GM15510 (cell line): ENCODE measurements around the gene PDK3.

Source experiments
- POLR2A ChIP-seq: IDR thresholded peaks from 3 replicates; pipeline ENCODE4 v1.6.1; 2011; ENCODE audit warnings: borderline replicate concordance; ENCODE audit not compliant: insufficient read length; ENCODE audit errors: extremely low read depth

PDK3 gene

DNA sequence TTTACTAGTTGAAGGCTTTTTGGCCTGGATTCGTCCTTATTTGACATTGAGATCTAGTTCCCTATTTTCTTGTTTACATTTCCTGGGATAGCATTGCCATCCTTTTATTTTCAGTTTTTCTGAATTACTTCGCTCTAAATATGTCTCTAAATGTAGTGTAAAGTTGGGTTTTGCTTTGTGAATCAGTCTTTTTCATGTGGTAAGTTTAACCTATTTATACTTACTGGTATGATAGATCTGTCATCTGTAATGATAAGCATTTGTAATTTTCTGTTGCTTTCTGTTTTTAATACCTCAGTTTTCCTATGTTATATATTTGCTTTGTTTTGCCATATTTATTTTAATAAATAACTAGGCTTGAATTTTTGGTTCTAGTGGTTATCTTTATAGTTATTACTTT lies 6.7 kb downstream of the PDK3 start:
- no peak for TF ChIP-seq POLR2A

DNA sequence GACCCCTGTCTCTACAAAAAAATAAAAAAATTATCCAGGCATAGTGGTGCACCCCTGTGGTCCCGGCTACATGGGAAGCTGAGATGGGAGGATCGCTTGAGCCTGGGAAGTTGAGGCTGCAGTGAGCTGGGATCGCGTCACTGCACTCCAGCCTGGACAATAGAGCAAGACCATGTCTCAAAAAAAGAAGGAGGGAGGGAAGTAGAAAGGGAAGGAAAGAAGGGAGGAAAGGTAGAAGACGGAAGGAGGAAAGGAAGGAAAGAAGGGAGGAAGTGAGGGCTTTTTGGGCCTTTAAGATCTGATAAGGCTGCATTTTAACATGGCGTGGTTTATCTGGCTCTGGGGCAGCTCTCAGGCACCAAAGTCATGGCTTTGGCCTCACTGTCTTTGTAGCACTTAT lies 10.4 kb downstream of the PDK3 start:
- TF ChIP-seq POLR2A, result no peak

DNA sequence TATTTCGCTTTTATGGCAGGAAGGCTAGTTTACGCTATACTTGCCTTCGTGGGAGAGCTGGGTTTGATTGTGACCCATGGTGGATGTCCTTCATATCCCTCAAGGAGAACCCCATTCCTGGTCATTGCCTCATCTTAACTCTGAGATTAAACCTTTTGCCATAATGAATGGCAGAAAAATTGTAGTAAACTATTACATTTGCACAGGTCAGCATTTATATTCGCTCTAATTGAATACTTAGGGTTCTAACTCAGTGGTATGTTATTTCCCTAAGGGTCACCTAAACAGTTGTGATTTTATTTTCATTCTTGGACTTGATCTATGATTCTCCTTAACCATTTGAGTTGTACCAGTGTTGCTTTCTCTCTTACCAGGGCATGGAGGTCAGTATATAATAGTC lies 13.4 kb downstream of the PDK3 start:
- no peak for TF ChIP-seq POLR2A

DNA sequence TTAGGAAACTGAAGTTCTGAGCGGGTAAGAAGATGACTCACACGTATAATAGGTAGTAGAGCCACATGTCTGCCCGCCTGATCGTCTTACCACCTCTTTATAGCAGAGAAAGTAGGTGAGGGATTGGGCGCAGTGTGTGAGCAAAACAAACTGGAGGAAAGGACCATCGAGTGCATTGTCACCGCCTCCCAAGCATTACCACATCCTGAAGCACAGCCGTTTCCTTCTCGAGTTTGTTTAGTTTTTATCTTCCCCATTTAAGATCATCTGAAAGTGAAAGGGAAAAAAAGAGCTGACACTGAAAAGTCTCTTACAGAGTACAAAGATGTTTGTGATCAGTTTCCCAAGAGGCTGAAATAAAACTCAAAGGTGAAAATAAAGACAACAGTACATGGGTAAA lies 14.8 kb downstream of the PDK3 start:
- no peak for TF ChIP-seq POLR2A

DNA sequence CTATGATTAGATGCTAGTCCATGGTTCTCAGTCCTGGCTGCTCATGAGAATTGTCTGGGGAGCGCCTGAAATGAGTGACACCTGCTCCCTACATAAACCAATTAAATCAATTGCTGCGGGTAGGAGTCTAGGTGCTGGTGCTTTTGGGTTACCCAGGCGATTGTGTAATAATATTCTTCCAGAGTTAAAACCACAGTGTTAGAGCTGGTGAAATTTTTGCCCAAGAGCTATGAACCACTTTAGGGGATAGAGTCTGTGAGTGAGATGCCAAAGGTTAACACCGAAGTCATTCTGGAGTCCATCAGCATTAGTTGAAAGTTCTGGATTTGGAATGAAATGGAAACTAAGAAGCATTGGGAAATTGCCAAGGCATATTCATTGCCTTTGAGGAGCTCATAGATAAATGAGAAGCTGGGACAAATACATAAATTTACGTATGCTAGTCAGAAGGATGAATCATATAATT lies 15.3 kb downstream of the PDK3 start:
- TF ChIP-seq POLR2A, result no peak

DNA sequence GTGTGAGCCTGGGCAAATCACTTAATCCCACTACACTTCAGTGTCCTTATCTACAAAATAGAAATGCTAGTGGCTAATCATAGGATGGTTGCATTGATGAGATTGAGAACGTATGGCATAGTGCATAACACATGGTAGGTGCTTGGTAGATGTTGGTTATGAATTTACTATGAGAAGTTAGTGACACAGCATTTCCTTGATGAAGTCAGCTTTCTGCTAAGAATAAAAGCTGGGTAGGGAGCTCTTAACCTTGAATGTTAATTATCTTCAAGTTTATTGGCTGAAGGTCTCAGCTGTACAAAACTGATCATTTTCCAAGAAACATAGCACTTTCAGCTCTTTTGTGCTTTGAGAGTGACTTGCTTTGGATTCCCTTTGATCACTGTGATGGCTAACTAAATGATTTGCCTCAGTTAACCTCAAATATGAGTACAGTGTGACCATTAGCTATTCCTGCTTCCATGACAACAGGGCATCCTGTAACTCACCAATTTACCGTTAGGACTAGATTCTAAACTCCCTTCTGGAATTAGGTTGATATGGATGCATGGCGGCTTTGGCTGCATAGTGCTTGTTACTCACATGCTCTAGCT lies 17.8 kb downstream of the PDK3 start:
- no peak for TF ChIP-seq POLR2A

DNA sequence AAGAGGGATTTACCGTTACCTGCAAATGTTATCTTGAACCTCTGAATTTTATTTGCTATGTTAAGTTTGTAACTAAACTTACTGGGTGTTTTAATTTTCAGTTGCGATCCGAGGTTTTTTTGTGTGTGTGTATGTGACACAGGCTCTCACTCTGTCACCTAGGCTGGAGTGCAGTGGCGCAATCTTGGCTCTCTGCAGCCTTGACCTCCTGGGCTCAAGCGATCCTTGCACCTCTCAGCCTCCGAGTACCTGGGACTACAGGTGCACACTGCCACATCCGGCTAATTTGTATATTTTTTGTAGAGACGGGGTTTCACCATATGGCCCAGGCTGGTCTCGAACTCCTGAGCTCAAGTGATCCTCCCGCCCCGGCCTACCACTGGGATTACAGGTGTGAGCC lies 18.5 kb downstream of the PDK3 start:
- TF ChIP-seq POLR2A, result no peak

DNA sequence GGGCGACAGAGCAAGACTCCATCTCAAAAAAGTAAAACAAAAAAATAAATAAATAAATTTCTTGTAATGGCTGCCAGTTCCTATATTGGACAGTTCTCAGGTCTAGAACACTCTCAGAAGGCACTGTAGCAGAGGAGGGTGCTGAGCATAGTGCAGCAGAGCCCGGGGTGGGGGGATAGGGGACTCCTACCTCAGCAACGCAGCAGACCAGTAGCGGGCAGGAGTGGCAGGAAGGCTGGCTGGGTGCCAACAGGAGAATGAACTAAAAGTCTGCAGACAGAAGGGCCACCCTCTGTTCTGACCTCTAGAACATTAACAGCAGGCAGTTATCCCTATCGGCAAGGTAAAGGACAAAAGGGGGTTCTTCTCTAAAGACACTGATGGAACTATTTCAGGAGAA lies 20.2 kb downstream of the PDK3 start:
- TF ChIP-seq POLR2A, result no peak

DNA sequence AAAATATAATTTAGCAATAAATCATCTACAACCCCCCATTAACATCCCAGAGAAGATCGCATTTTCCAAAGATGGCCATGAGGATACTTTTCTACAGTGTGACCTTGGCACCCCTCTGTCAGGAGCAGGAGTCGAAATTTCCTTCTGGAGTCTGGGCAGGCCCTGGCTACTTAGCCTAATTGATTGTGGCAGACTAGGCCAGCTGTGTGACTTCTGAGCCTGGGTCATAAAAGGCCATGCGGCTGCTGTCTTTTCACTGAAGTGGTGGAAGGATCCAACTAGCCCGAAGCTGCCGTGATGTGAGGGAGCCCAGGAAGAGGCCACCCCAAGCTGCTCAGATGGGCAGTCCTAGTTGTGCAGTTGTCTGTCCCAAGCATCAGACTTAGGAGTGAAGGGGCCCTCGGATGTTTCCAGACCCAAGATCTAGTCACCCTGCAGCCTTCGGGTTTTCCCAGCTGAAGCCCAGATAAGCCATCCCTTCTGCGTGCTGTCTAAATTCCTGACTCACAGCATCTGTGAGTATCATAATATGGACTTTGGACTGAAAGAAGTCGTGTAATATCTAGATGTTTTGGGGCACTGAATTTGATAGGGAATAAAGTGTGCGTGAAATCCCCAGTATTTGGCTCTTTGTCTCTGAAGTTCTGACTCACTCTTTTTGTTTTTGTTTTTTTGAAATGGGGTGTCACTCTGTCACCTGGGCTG lies 21.0 kb downstream of the PDK3 start:
- no peak for TF ChIP-seq POLR2A

DNA sequence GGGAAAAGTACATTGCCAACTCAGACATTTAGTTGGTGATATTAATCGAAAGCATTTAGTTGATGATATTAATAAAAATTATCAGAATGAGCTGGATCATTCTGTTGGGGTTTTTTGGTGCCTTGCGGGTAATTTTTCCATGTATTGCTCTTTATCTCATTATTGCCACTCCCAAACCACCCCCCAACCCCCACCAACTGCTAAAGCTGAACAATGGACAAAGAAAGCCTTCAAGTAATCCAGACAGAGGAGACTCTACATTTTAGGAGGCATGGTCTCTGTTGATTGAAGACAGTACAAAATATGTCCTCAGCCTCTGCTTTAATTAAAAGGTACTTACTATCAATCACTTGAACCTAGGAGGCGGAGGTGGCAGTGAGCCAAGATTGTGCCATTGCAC lies 22.5 kb downstream of the PDK3 start:
- no peak for TF ChIP-seq POLR2A

DNA sequence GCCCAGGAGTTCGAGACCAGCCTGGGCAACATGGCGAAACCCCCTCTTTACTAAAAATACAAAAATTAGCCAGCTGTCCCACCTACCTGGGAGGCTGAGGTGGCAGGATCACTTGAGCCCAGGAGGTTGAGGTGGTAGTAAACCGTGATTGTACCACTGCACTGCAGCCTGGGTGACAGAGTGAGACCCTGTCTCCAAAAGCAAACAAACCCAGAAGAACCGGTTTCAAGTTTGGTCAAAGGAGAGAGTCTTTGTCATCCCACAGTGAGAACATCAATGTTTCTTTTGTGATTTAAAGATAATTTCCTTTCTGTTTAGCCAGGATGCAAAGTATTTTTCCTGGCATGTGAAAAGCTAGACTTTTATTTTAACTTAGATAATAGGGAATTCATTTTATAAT lies 26.7 kb downstream of the PDK3 start:
- TF ChIP-seq POLR2A, result no peak

DNA sequence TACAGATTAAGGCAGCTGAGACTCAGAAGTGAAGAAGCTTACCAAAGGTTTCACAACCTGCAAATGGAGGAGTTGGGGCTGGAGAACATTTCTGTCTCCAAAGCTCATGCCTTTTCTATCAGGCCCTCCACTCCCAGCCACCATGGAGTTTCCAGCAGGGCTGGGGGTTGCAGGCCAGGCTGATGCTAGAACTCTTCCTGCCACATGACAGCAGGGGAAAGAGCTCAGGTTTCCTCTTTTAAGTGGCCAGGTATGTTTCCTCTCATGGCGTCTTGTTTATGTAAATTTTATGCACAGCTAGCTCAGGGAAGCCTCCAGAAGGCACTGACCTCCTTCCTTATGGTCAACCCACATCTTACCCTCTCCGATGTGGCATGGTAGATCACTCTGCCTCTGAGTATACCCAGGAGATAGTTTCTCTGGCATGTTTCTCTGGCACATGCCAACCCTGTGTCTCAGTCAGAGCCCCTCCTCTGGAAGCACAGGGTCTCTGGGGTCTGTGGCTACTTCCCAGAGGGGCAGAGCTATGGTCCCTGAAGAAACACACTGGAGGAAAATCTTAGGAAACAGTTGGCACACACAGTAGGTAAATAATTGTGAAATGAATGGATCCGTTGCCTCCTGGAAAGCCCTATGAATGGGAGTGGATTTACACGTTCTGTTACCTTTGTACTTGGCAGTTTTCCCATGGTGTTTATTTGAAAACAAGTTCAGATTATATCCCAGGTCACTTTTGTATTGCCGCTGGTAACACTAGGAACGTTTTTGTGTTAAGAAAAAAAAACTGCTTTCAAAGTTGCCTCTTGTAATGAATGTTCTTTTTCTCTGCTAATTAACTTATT lies 28.9 kb downstream of the PDK3 start:
- TF ChIP-seq POLR2A, result no peak

DNA sequence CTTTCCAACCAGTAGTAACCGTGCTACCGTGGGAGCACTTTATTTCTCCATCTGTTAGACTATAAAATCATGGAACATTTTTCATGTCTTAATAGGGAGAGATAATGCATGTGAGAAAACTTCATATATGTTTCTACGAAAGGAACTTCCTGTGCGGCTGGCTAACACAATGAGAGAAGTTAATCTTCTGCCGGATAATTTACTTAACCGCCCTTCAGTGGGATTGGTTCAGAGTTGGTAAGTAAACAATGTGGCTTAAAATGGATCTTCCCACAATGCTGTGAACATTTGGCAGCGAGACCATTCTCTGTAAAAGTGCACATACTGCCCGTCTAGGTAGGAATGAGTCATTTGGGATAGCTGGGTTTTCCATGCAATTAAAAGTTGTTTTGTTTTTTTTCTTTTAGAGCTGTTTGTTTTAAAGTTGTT lies 29.6 kb downstream of the PDK3 start:
- no peak for TF ChIP-seq POLR2A

DNA sequence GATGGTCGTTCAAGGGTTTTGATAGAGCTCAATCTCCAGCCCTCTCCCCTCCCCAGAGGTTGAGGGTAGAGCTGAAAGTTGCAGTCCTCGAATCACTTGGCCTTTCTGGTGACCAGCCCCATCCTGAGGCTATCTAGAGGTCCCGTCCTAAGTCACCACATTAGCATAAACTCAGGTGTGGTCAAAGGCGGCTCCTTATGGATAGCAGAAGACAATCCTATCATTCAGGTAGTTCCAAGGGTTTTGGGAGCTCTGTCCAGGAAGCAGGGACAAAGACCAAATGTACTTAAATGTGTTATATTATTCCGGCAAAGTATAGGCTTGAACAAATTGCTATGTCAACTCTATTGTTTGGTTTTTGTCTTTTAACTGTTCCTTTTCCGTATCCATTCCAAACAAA lies 30.6 kb downstream of the PDK3 start:
- no peak for TF ChIP-seq POLR2A

DNA sequence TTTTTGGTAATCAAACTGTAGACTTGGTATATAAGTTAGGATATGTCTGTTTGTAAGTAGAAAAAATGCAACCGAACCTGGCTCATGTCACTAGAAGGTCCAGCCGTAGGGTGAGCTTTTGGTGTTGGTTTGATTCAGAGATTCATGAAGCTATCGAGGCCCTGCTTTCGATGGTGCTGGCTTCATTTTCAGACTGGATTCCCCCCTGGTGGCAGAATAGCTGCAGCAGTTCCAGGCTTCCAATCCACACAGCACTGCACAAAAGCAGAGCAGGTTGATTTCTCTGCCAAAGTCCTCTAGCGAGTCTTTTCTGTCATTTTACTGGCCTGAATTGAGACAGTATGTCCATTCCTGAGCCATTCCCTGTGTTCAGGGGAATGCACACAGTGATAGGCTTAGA lies 33.1 kb downstream of the PDK3 start:
- TF ChIP-seq POLR2A, result no peak
